Smooth muscle cell of the umbilical artery (primary cell): ENCODE measurements around the gene DCHS1. TPM values are rescaled to one million over a fixed set of nuclear protein-coding genes. Genes with fewer than 3 reads are reported as not detected.

Source experiments
- total RNA-seq: library from RNA; depleted of rRNA; stranded (reverse); fragments of >200 nt; gene quantifications from 2 replicates; pipeline ENCODE4 v1.2.3, GENCODE V29; 2014

Gene DCHS1, protein sequence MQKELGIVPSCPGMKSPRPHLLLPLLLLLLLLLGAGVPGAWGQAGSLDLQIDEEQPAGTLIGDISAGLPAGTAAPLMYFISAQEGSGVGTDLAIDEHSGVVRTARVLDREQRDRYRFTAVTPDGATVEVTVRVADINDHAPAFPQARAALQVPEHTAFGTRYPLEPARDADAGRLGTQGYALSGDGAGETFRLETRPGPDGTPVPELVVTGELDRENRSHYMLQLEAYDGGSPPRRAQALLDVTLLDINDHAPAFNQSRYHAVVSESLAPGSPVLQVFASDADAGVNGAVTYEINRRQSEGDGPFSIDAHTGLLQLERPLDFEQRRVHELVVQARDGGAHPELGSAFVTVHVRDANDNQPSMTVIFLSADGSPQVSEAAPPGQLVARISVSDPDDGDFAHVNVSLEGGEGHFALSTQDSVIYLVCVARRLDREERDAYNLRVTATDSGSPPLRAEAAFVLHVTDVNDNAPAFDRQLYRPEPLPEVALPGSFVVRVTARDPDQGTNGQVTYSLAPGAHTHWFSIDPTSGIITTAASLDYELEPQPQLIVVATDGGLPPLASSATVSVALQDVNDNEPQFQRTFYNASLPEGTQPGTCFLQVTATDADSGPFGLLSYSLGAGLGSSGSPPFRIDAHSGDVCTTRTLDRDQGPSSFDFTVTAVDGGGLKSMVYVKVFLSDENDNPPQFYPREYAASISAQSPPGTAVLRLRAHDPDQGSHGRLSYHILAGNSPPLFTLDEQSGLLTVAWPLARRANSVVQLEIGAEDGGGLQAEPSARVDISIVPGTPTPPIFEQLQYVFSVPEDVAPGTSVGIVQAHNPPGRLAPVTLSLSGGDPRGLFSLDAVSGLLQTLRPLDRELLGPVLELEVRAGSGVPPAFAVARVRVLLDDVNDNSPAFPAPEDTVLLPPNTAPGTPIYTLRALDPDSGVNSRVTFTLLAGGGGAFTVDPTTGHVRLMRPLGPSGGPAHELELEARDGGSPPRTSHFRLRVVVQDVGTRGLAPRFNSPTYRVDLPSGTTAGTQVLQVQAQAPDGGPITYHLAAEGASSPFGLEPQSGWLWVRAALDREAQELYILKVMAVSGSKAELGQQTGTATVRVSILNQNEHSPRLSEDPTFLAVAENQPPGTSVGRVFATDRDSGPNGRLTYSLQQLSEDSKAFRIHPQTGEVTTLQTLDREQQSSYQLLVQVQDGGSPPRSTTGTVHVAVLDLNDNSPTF (N-terminal part only)
- total RNA-seq = 4.4 and 10.4 TPM in 2 replicates

DNA sequence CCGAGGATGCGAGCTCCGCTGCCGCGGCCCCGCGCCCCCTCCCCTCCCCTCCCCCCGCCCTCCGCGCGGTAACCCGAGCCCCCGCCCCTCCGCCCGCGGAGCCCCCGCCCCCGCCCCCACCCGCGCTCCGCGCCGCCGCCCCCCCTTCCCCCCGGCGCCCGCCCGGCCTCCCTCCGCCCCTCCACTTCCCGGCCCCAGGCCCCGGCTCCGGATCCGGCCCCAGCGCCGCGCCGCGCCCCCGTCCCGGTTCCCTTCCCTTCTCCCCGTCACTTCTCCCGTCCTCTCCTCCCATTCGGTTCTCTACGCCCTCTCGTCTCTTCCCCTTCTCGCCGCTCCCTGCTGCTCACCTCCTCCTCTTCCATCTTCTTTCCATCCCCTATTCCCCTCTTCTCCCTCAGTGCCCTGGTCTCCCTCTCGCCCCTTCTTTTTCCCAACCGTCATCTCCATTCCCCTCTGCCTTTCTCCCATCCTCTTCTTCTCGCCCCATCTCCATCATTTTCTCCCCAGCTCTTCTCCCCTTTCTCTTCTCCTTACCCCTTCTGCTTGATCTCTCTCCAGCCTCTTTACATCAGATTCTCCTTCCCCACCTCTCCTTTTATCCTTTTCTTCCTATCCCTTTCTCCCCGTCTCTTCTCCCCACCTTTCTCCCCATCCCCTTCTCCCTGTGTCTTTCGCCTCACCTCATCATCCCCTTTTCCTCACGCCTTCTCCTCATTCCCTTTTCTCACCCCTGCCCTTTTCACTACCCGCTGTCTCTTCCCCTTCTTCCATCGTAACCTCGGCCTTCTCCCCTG lies at the start of gene DCHS1:
Gene DCHS1, minus strand, starts transcription at position 20 of the 794 bp plus-strand sequence. CDS start 14,196 bp downstream, outside the sequence.

DNA sequence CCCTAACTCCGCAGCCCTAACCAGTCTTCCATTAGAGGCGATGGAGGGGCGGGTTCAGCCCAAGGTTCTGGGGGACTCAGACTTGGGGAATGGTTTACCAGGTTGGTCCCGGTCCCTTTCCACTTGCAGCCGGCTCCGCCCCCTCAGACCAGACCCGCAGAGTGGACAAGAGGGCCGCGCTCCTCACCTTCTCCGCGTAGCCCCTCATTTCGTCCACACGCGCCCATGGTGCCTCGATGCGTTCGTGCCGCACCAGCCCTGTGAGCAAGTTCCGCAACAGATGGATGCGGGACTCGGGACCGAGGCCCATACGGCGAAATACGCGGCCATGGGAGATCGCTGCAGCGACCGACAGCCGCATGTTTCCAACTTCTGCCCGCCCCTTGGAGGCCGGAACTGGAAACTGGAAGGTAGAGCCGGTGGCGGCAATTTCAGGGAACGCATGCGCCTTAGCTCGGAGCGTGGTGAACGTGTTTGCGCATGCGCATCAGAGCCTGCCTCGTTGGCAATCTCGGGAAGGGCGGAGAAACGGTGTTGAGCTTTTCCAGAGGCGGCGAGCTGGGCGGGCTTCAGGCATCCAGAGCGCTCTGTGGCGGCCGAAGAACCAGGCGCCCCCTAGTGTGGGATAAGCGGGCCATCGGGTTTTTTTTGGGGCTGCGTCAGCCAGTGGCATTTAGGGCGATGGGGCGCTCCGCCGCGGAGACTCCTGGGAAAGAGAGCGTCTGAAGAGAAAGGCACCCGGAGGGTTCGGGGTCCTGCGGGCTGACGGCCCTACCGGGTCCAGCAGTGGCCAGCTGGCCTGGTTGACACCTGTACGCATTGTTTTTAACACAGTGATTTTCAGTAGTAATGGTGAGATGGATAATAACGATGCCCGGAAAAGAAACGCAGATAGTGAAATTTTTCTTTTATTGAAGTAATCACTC lies 27.6 kb upstream of the DCHS1 start, which contains the start of gene MRPL17:
Gene MRPL17, minus strand, starts transcription at position 405 of the 926 bp plus-strand sequence. Its CDS starts 44 bp downstream, at position 361.

DNA sequence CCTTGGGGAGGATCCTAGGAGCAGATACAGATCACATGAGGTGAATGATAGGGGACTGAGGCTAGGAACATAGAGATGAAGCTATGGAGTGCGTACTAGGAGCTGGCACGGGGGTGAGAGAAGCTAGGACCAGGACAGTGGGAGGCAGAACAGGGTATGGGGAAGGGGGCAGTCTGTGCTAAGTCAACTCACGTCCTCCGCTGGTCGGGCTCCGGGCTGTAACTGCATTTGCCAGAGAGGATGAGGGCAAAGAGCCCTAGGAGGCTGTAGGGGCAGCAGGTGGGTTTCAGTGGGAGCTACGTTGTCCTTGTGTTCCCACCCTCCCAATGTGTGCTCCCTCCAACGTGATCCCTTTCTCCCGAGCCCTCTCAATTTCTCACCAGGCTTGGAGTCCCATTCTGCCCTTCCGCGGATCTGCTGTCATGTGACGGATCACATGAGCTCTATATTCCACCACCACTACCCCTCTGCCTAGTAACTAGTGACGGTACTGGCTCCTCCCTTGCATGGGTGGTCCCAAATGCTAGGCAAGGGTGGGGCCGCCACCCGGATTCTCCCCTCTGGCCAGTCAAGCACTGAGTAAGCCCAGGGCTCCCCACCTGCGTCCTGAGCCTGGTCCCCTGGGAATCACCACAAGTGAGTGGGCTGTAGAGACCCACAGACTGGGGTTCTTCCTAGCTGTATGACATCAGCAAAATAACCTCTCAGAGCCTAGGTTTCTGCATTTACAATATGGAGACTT lies 36.4 kb downstream of the DCHS1 start, which contains the start of gene TPP1:
Gene TPP1, minus strand, starts transcription at position 419 of the 742 bp plus-strand sequence. Its CDS starts 22 bp downstream, at position 397.

DNA sequence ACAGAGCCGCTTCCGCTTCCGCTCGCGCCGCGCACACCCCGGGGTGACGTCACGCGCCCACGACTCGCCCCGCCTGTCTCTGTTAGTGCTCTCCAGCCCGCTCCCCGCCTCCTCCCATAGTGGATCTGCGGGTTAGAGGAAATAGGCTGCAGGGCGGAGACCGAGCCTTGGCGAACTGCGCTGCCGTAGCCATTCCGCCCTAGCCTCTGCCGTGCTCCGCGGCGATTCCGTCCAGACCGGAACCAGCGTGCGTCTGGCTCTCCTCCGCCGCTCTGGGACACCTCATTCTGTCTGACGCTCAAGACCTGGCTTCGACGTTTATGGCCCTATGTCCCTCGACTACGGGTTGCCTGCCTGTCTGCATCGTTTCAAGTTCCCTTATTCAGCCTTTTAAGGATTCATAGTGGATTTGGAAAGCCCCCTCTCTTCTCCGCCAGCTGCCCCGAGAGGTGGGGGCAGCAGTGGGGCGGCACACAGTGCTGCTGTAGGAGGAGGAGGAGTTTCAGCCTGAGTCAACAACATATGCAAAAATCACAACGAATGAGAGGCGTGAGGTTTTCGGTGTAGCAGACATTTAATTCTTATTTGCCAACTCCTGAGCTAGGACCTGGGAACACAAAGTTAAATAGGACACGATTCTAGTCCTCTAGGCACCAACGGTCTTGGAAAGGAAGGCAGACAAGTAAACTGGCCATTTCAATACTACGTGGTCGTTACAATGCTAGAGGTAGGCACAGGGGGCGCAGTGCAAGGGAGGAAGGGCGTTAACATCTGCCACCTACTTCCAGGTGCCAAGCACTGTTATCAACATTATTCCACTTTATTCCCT lies 43.2 kb downstream of the DCHS1 start, which contains the start of gene TAF10:
Gene TAF10, minus strand, starts transcription at position 4 of the 829 bp plus-strand sequence. CDS start 27 bp downstream, outside the sequence.

DNA sequence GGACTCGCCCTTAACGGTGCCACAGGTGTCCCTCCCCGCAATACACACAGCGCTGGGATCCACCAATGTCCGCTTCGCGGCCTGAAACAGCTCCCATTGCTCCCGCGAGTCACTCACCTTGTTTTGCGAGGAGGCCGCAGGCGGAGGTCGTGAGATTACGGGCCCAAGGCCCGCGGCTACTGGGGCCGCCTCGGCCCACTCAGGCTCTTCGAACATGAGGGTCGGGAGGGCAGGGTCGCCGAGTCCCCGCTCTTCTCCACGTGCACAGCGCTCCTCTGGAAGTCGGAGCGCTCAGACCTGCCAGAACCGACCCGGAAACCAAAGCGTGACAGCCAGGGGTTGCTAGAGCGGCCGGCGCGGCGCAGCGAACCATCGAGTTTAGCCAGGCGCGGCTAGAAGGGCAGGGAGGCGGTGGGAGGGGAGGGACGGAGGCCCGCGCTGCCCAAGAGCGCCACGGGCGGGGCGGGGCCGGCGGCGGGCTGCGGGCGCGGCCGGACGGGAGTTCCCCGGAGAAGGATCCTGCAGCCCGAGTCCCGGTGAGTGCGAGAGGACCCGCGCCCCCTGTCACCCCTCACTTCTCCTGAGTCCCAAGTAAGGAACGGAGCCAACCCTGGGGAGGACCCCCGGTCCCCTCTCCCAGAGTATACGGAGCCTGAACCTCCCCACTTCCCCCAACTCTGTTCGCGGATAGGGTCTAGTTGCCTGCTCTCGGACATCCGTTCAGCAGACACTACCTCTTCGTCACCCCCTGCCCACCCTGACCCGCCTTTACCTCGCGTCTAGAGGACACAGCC lies 52.1 kb downstream of the DCHS1 start, which contains the start of the genes ILK and RRP8:
Gene ILK, plus strand, starts transcription at position 488 of the 794 bp plus-strand sequence. CDS start 498 bp downstream, outside the sequence.
Gene RRP8, minus strand, starts transcription at position 330 of the 794 bp plus-strand sequence. Its CDS starts 114 bp downstream, at position 216.

Other genes starting within 250 kb of the DCHS1 start
- 31.1 and 34.1 TPM in 2 replicates for gene APBB1, start 236.7 kb downstream of the DCHS1 start, total RNA-seq
- gene HPX, start 214.8 kb downstream of the DCHS1 start, total RNA-seq = 0.30 and 0.74 TPM in 2 replicates
- gene TRIM3, start 181.9 kb downstream of the DCHS1 start, total RNA-seq = 19.0 and 28.4 TPM in 2 replicates
- gene ARFIP2, start 174.5 kb downstream of the DCHS1 start, total RNA-seq = 59.4 and 73.3 TPM in 2 replicates
- gene TIMM10B, start 174.3 kb downstream of the DCHS1 start, total RNA-seq = 38.5 and 46.0 TPM in 2 replicates
- gene DNHD1, start 158.5 kb downstream of the DCHS1 start, total RNA-seq = 4.5 and 12.9 TPM in 2 replicates
- 11.9 and 16.4 TPM in 2 replicates for gene RRP8, start 52.2 kb downstream of the DCHS1 start, total RNA-seq
- gene ILK, start 52.0 kb downstream of the DCHS1 start, total RNA-seq = 176 and 244 TPM in 2 replicates
- gene TAF10, start 43.6 kb downstream of the DCHS1 start, total RNA-seq = 46.1 and 51.1 TPM in 2 replicates
- 124 and 159 TPM in 2 replicates for gene TPP1, start 36.4 kb downstream of the DCHS1 start, total RNA-seq
- gene MRPL17, start 27.5 kb upstream of the DCHS1 start, total RNA-seq = 37.0 and 63.2 TPM in 2 replicates
- 0.28 TPM in 1 of 2 replicates, not detected in the other for gene OR2AG2, start 116.2 kb upstream of the DCHS1 start, total RNA-seq
- not detected in 2 replicates for gene OR2AG1, start 127.2 kb upstream of the DCHS1 start, total RNA-seq
- gene OR6A2, start 143.9 kb upstream of the DCHS1 start, total RNA-seq = 0.30 and 1.2 TPM in 2 replicates
- gene OR10A5, start 189.9 kb upstream of the DCHS1 start, total RNA-seq = not detected in 2 replicates
- gene OR10A2, start 207.2 kb upstream of the DCHS1 start, total RNA-seq = not detected in 2 replicates
- not detected in 2 replicates for gene OR10A4, start 220.8 kb upstream of the DCHS1 start, total RNA-seq
- 0.78 TPM in 1 of 2 replicates, not detected in the other for gene OR2D2, start 236.7 kb upstream of the DCHS1 start, total RNA-seq